Lower leg skin (tissue), 4 donors: ENCODE measurements around the gene RIPK4. TPM values are rescaled to one million over a fixed set of nuclear protein-coding genes. Genes with fewer than 3 reads are reported as not detected.
A peak's percentile ranks its signal among the peaks of the same experiment; 100 is the strongest.

ENCODE experiments used
- DNase-seq, 2 donors: peaks; one replicate each; pipeline ENCODE4 v3.0.0-alpha.2; 2019; ENCODE audit warnings: low spot score in 2 of 2
- H3K4me3 ChIP-seq: fragments of 200-600 bp; sonication (generic); 2 replicates; pipeline ENCODE4 v1.5.1; 2017; ENCODE audit warnings: mild to moderate bottlenecking, low read depth; ENCODE audit not compliant: poor library complexity, severe bottlenecking
- CTCF ChIP-seq, 3 donors: fragments of 450-650 bp; IDR thresholded peaks; one replicate each; pipeline ENCODE4 v1.5.1; 2016; ENCODE audit warnings: antibody characterized with exemption in 3 of 3, mild to moderate bottlenecking in 3 of 3, moderate library complexity in 2 of 3
- POLR2A ChIP-seq, 2 donors: fragments of 450-650 bp; IDR thresholded peaks; one replicate each; pipeline ENCODE4 v1.6.1; 2016 to 2017; ENCODE audit warnings: antibody characterized with exemption in 2 of 2, mild to moderate bottlenecking in 1 of 2, moderate library complexity in 1 of 2
- whole genome bisulfite sequencing, 2 donors: methylation state at CpG; one replicate each; pipeline ENCODE4 v1.1.5; 2018; 5-methylcytosine and 5-hydroxymethylcytosine counted together
- intact Hi-C: fragments of 100-400 bp; cut with DNase I; formaldehyde crosslinking; loops from one replicate; pipeline ENCODE4 v1.15.0; 2023; ENCODE audit warnings: low total_unique reads
- total RNA-seq, 4 donors: library from RNA; depleted of rRNA; stranded (reverse); fragments of >200 nt; gene quantifications; one replicate each; pipeline ENCODE4 v1.1.0, GENCODE V29; 2016

The RIPK4 gene
- total RNA-seq, 4 donors from 2014 or later = 61.0 to 88.1 (median 68.2) TPM

DNA sequence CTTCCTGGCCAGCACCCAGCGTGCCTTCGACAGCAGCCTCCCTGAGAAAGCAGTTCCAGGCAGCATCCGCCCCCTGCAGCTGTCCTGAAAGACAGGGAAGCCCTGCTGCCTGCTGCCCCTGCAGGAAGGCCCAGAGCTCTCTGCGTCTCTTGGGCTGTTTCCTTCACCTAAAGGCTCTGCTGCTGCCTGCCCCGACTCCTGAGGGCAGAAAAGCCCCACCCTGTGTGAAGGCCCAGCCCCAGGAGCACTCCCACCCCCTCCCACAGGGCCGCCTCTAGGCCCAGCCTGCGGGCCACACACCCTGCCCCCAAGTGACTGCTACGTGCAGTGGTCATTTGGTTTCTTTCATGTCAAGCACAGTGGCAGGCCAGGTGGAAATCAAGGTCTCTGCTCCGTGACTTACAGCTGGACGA lies 12.4 kb downstream of the RIPK4 start:
- intact Hi-C loops = no loop called here
- no peak overlapping the region for H3K4me3 ChIP-seq
- no peak for TF ChIP-seq CTCF (IDR thresholded peaks at IDR 0.05)
- TF ChIP-seq POLR2A (IDR thresholded peaks at IDR 0.05) = no peak
- 46 to 57% methylated on average over 10 of the region's 10 CpGs for WGBS, 2 donors
- DNase-seq = no peak

DNA sequence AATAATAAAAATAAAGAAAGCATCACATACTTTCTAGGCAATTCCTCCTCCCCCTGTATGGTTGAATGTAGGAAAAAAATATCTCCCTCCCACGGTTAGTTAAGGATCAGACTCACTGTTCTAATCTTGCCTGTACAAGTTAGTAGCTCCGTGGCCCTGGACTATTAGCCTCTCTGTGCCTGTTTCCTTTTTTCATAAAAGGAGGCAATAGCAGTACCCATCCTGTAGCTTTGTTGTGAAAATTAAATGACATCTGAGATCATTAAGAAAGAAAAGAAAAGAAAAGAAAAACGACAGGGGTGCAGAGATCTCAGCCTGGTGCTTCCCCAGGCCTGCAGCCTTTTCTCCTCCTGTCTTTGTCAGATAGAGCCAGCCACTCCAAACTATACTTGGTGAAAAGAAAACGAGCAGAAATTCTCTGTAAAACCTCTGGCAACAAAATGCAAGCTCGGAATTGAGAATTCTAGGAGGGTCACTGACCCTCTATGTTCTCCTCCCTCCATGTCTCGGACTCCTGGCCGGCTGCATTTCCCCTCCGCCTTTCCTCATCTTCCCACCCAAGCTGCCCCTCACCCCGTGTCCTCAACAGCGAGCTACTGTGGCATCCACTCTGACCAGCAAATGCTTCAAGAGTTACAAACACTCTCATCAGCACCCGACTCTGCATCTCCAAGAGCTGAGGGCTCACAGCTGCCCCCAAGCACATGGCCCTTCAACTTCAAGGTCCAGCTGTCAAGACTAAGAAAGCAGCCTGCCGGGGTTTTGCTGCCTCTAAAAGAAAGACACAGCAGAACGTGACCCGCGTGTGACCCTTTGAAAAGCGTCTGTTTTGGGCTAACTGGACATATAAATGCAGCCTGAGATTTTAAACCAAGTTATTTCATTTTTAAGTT lies 13.6 kb downstream of the RIPK4 start:
- TF ChIP-seq CTCF (IDR thresholded peaks at IDR 0.05) = no peak
- TF ChIP-seq POLR2A (IDR thresholded peaks at IDR 0.05) = no peak
- intact Hi-C loops = no loop called here
- WGBS, 2 donors = 71 to 77% methylated on average over 16 of the region's 16 CpGs
- DNase-seq = no peak
- no peak overlapping the region for H3K4me3 ChIP-seq

- DNase-seq = no peak
- no peak for TF ChIP-seq CTCF (IDR thresholded peaks at IDR 0.05)
- TF ChIP-seq POLR2A (IDR thresholded peaks at IDR 0.05) = no peak
- H3K4me3 ChIP-seq = no peak overlapping the region
- intact Hi-C loops = no loop called here
- 26 to 37% methylated on average over 13 of the region's 13 CpGs for WGBS, 2 donors
These were observed 14.6 kb downstream of the RIPK4 start for GRCh38 chr21:41752231-41752681.

DNA sequence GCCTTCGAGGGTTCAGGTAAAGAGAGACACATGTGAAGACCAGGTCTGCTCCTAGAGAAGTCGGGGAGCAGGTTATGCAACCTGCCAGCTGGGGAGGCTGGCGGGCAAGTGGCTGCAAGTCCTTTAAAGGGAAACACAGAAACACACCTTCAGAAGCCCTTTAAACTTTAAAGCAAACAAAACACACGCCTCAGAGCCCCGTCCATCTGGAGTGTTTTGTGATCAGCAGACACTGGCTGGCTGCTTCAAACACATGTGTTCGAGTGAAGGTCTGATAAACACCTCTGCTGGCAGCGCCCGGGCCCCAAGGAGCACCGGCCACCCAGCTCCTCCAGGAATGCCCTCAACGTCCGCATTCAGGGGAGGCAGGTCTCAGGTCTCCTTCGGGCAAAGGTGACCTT lies 15.2 kb downstream of the RIPK4 start:
- intact Hi-C loops = no loop called here
- H3K4me3 ChIP-seq = no peak overlapping the region
- peak in 1 of 2 donors; percentile 73 for DNase-seq
- 36 to 43% methylated on average over 8 to 12 of the region's 12 CpGs for WGBS, 2 donors
- TF ChIP-seq POLR2A (IDR thresholded peaks at IDR 0.05) = no peak

DNA sequence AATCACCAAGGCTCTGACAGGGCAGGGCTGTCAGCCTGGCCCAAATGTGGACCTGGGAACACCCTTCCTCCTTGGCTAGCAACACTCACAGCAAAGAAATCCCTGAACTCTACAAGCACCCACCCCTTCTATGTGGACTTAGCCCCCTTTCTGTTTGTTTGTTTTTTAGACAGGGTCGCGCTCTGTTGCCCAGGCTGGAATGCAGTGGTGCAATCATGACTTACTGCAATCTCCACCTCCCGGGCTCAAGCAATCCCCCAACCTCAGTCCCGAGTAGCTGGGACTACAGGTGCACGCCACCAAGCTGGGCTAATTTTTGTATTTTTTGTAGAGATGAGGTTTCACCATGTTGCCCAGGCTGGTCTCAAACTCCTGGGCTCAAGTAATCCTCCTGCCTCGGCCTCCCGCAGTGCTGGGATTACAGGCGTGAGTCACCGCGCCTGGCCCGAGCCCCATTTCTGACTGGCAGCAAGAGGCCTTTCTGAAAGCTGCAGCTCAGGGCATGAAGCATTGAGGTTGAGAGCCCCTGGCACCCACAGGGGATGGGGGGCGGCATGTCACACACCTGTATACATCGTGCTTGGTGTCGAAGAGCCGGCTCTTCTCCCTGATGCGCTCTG lies 16.2 kb downstream of the RIPK4 start:
- TF ChIP-seq CTCF (IDR thresholded peaks at IDR 0.05) = no peak
- no peak for TF ChIP-seq POLR2A (IDR thresholded peaks at IDR 0.05)
- DNase-seq = no peak
- 75% methylated on average over 16 of the region's 16 CpGs for WGBS, 2 donors
- H3K4me3 ChIP-seq = no peak overlapping the region
- intact Hi-C loops = no loop called here

GRCh38 chr21:41750051-41750450 lies 16.8 kb downstream of the RIPK4 start:
- intact Hi-C loops = no loop called here
- TF ChIP-seq CTCF (IDR thresholded peaks at IDR 0.05) (no peak), POLR2A (IDR thresholded peaks at IDR 0.05) (no peak)
- 45 to 60% methylated on average over 7 of the region's 7 CpGs for WGBS, 2 donors
- no peak overlapping the region for H3K4me3 ChIP-seq
- DNase-seq = no peak
